Measurements from ENCODE around the gene SLC25A42. TPM values are rescaled to one million over a fixed set of nuclear protein-coding genes. Genes with fewer than 3 reads are reported as not detected.

Gene SLC25A42
- total and polyA plus RNA-seq, 2 donors (not counting 1 experiment from before 2014, with no cell fraction given), result 36.5 to 83.9 TPM

DNA sequence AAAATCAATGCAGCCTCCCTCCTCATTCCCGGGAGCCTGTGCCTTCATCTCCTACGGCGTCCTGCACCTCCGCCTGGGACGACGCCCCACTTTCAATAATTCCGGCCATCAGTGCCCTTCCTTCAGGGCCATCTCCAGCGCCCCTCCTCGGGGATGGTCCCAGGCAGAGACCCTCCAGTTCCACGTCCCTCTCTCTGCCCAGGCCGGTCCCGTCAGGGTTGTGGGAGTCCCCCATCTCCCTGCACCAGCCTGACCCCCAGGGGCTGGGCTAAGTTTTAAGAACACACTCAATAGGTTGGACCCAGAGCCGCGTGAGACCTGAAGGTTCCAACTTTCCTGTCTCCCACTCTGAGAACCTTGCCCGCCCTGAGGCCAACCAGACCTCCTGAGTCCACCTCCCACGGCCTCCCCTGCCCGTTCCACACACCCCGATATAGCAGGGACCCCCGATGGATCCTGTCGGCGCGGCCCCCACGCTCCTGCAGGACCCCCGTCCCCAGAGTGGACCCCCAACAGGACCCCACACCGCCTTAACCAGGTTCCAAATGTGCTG is 73.8 kb downstream of the SLC25A42 start:
- Mint-ChIP-seq H3K27me3 (no peaks in the 10 kb centered on the region), H3K9me3 (ENCODE audit: insufficient read depth) (no peaks in the 10 kb centered on the region), H3K4me3 (peak overlapping the region; percentile 97), H3K4me1 (peaks cover 41% of the 10 kb centered on the region), H3K27ac (peak overlapping the region; percentile 93)
- Histone ChIP-seq H3K79me2 (ENCODE audit: control insufficient read depth, insufficient read depth, low read length) (peaks cover 15% of the 10 kb centered on the region), H3K9me3 (ENCODE audit: control extremely low read depth in 1 of 3, control insufficient read depth in 2 of 3, insufficient read depth in 1 of 3, low read length in 2 of 3) (peaks cover 0 to 7% (median 0%) of the 10 kb centered on the region in 3 donors), H3K27me3 (replicated peaks in 1 of 4; ENCODE audit: control extremely low read depth in 1 of 4, control insufficient read depth in 3 of 4, insufficient read depth in 4 of 4, low read length in 3 of 4) (no peaks in the 10 kb centered on the region), H3K4me3 (ENCODE audit: control extremely low read depth in 1 of 5, extremely low read depth in 1 of 5, insufficient read depth in 1 of 5, low read depth in 2 of 5, low read length in 4 of 5) (peak overlapping the region; percentile 78 to 90 (median 86)), H4K20me1 (ENCODE audit: control insufficient read depth, insufficient read depth, low read length, poor library complexity, severe bottlenecking) (no peaks in the 10 kb centered on the region), H2AFZ (ENCODE audit: insufficient read depth, low read depth, low read length, poor library complexity, severe bottlenecking) (peak overlapping the region; percentile 98), H3K36me3 (replicated peaks in 1 of 2; ENCODE audit: control extremely low read depth in 1 of 2, control insufficient read depth in 1 of 2, extremely low read depth in 1 of 2, insufficient read depth in 2 of 2, low read length in 1 of 2) (peaks cover 0 to under 1% of the 10 kb centered on the region in 2 experiments), H3K4me2 (replicated peaks; ENCODE audit: low read depth, low read length, poor library complexity, severe bottlenecking) (peak overlapping the region; percentile 98), H3K27ac (ENCODE audit: low read length in 2 of 2) (peak overlapping the region; percentile 29 to 70), H3K9ac (ENCODE audit: low read length) (peak overlapping the region; percentile 87), H3K4me1 (ENCODE audit: control insufficient read depth in 2 of 2, insufficient read depth in 2 of 2, low read length in 2 of 2) (peaks cover 15 to 26% of the 10 kb centered on the region in 2 donors)
- ChIA-PET POLR2A (no interaction called here), CTCF (interaction anchor here (2.2 to 2.8 kb wide), 2 partner anchors 37 to 84 kb away, joined by 7 to 13 read pairs; no protein-coding TSS in a partner anchor)
- WGBS (ENCODE audit: insufficient coverage), result 31% methylated on average over 23 of the region's 25 CpGs
- no peak for ATAC-seq (ENCODE audit: low read depth)
- intact Hi-C loops (cut with micrococcal nuclease), result loop anchor here (1.0 to 5.0 kb wide), 7 partner anchors 9 to 945 kb away; partner anchors contain the start of genes ARMC6, BORCS8, MEF2B and MPV17L2
- TF ChIP-seq EZH2 (IDR thresholded peaks at IDR 0.05; ENCODE audit: borderline replicate concordance, insufficient read depth, low read depth, low read length, poor library complexity, severe bottlenecking), result no peak
- TF ChIP-seq, protein P1, sequence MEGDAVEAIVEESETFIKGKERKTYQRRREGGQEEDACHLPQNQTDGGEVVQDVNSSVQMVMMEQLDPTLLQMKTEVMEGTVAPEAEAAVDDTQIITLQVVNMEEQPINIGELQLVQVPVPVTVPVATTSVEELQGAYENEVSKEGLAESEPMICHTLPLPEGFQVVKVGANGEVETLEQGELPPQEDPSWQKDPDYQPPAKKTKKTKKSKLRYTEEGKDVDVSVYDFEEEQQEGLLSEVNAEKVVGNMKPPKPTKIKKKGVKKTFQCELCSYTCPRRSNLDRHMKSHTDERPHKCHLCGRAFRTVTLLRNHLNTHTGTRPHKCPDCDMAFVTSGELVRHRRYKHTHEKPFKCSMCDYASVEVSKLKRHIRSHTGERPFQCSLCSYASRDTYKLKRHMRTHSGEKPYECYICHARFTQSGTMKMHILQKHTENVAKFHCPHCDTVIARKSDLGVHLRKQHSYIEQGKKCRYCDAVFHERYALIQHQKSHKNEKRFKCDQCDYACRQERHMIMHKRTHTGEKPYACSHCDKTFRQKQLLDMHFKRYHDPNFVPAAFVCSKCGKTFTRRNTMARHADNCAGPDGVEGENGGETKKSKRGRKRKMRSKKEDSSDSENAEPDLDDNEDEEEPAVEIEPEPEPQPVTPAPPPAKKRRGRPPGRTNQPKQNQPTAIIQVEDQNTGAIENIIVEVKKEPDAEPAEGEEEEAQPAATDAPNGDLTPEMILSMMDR (IDR thresholded peaks at IDR 0.05), result no peak
- no peak for DNase-seq
